Gastroesophageal sphincter (tissue), 3 donors: ENCODE results near the gene LTBP3.

Source experiments
- POLR2AphosphoS5 ChIP-seq: sonication (generic); formaldehyde crosslinking; IDR thresholded peaks from one replicate; pipeline ENCODE4 v1.6.1; 2017; ENCODE audit warnings: antibody characterized with exemption
- TF ChIP-seq, protein P1 (sequence below), 4 experiments: fragments of 200-600 bp in 2 of 4; fragments of 450-650 bp in 2 of 4; sonication (generic) in 1 of 4; IDR thresholded peaks; one replicate each; pipeline ENCODE4 v1.5.1; 2017 to 2019; ENCODE audit warnings: antibody characterized with exemption in 4 of 4, mild to moderate bottlenecking in 2 of 4, moderate library complexity in 2 of 4

GRCh38 chr11:65538915-65539743 lies 19.0 kb downstream of the LTBP3 start:
- TF ChIP-seq, protein P1, sequence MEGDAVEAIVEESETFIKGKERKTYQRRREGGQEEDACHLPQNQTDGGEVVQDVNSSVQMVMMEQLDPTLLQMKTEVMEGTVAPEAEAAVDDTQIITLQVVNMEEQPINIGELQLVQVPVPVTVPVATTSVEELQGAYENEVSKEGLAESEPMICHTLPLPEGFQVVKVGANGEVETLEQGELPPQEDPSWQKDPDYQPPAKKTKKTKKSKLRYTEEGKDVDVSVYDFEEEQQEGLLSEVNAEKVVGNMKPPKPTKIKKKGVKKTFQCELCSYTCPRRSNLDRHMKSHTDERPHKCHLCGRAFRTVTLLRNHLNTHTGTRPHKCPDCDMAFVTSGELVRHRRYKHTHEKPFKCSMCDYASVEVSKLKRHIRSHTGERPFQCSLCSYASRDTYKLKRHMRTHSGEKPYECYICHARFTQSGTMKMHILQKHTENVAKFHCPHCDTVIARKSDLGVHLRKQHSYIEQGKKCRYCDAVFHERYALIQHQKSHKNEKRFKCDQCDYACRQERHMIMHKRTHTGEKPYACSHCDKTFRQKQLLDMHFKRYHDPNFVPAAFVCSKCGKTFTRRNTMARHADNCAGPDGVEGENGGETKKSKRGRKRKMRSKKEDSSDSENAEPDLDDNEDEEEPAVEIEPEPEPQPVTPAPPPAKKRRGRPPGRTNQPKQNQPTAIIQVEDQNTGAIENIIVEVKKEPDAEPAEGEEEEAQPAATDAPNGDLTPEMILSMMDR (IDR thresholded peaks at IDR 0.05), result no peak
- TF ChIP-seq POLR2AphosphoS5, result no peak
